HUES64 (cell line): Measurements from ENCODE around the gene PPP2R2B.

Experiments
- H3K27ac ChIP-seq: 2 replicates; pipeline ENCODE4 v1.7.0; 2013; ENCODE audit warnings: low read depth, low read length, inconsistent platforms
- H3K27me3 ChIP-seq: 2 replicates; pipeline ENCODE4 v1.6.1; 2013; ENCODE audit warnings: mild to moderate bottlenecking, low read length; ENCODE audit not compliant: insufficient read depth
- H3K36me3 ChIP-seq: 2 replicates; pipeline ENCODE4 v1.6.1; 2013; ENCODE audit warnings: mild to moderate bottlenecking, low read length; ENCODE audit not compliant: insufficient read depth
- H3K4me1 ChIP-seq: 2 replicates; pipeline ENCODE4 v1.6.1; 2013; ENCODE audit warnings: mild to moderate bottlenecking, low read length, moderate library complexity; ENCODE audit not compliant: insufficient read depth
- H3K4me3 ChIP-seq: 2 replicates; pipeline ENCODE4 v1.5.1; 2013; ENCODE audit warnings: mild to moderate bottlenecking, low read length, moderate library complexity
- H3K9ac ChIP-seq: 2 replicates; pipeline ENCODE4 v1.6.1; 2013; ENCODE audit warnings: mild to moderate bottlenecking, low read depth, low read length
- H3K9me3 ChIP-seq: 2 replicates; pipeline ENCODE4 v1.6.1; 2013; ENCODE audit warnings: low read depth, low read length; ENCODE audit not compliant: insufficient read depth
- WGBS: fragments of 150-250, 120-280 bp; methylation state at CpG from one replicate; pipeline ENCODE4 v1.1.7; 2013; ENCODE audit warnings: missing lambda C conversion rate; 5-methylcytosine and 5-hydroxymethylcytosine counted together

PPP2R2B gene

GRCh38 chr5:146644831-146645230 lies 233.7 kb downstream of the PPP2R2B start:
- no peaks in the 10 kb centered on the region for H3K27me3 ChIP-seq
- H3K27ac ChIP-seq: no peak overlapping the region
- no peaks in the 10 kb centered on the region for H3K9me3 ChIP-seq
- H3K9ac ChIP-seq: no peak overlapping the region
- 0 out of 2 replicates have a peak, but pooled peaks cover 3% of the 10 kb centered on the region for H3K4me1 ChIP-seq
- H3K4me3 ChIP-seq: no peak overlapping the region
- H3K36me3 ChIP-seq: no peaks in the 10 kb centered on the region
- 96% methylated on average over 3 of the region's 3 CpGs for WGBS

GRCh38 chr5:146643776-146644175 lies 234.8 kb downstream of the PPP2R2B start:
- 0 out of 2 replicates have a peak, but pooled peaks cover 3% of the 10 kb centered on the region for H3K4me1 ChIP-seq
- no peak overlapping the region for H3K27ac ChIP-seq
- WGBS: 70% methylated on average over 2 of the region's 2 CpGs
- H3K9ac ChIP-seq: no peak overlapping the region
- H3K36me3 ChIP-seq: no peaks in the 10 kb centered on the region
- H3K4me3 ChIP-seq: no peak overlapping the region
- H3K27me3 ChIP-seq: no peaks in the 10 kb centered on the region
- H3K9me3 ChIP-seq: no peaks in the 10 kb centered on the region

GRCh38 chr5:146642410-146642809 lies 236.1 kb downstream of the PPP2R2B start:
- no peak overlapping the region for H3K27ac ChIP-seq
- H3K9me3 ChIP-seq: no peaks in the 10 kb centered on the region
- 0 out of 2 replicates have a peak, but pooled peaks cover 3% of the 10 kb centered on the region for H3K4me1 ChIP-seq
- H3K36me3 ChIP-seq: no peaks in the 10 kb centered on the region
- WGBS: 92% methylated on average over 2 of the region's 3 CpGs
- no peak overlapping the region for H3K9ac ChIP-seq
- no peak overlapping the region for H3K4me3 ChIP-seq
- H3K27me3 ChIP-seq: no peaks in the 10 kb centered on the region

GRCh38 chr5:146641941-146642340 lies 236.6 kb downstream of the PPP2R2B start:
- 79% methylated on average over 3 of the region's 3 CpGs for WGBS
- Histone ChIP-seq H3K9ac (no peak overlapping the region), H3K4me1 (0 out of 2 replicates have a peak, but pooled peaks cover 3% of the 10 kb centered on the region), H3K27me3 (no peaks in the 10 kb centered on the region), H3K4me3 (no peak overlapping the region), H3K27ac (no peak overlapping the region), H3K9me3 (no peaks in the 10 kb centered on the region), H3K36me3 (no peaks in the 10 kb centered on the region)

- 84% methylated on average over 6 of the region's 7 CpGs for WGBS
- Histone ChIP-seq H3K9ac (no peak overlapping the region), H3K27ac (no peak overlapping the region), H3K27me3 (no peaks in the 10 kb centered on the region), H3K4me3 (no peak overlapping the region), H3K36me3 (no peaks in the 10 kb centered on the region), H3K9me3 (no peaks in the 10 kb centered on the region), H3K4me1 (0 out of 2 replicates have a peak, but pooled peaks cover 3% of the 10 kb centered on the region)
Observed at GRCh38 chr5:146640285-146640896, 238.2 kb downstream of the PPP2R2B start.

- H3K27me3 ChIP-seq: no peaks in the 10 kb centered on the region
- H3K36me3 ChIP-seq: no peaks in the 10 kb centered on the region
- WGBS: 91% methylated on average over 3 of the region's 3 CpGs
- H3K9ac ChIP-seq: no peak overlapping the region
- no peaks in the 10 kb centered on the region for H3K4me1 ChIP-seq
- H3K27ac ChIP-seq: no peak overlapping the region
- H3K4me3 ChIP-seq: no peak overlapping the region
- H3K9me3 ChIP-seq: no peaks in the 10 kb centered on the region
Observed at GRCh38 chr5:146635443-146635842, 243.1 kb downstream of the PPP2R2B start.

GRCh38 chr5:146633323-146633764 lies 245.2 kb downstream of the PPP2R2B start:
- H3K4me3 ChIP-seq: no peak overlapping the region
- H3K36me3 ChIP-seq: no peaks in the 10 kb centered on the region
- no peak overlapping the region for H3K9ac ChIP-seq
- H3K27ac ChIP-seq: no peak overlapping the region
- 90% methylated on average over 8 of the region's 8 CpGs for WGBS
- H3K4me1 ChIP-seq: no peaks in the 10 kb centered on the region
- H3K27me3 ChIP-seq: no peaks in the 10 kb centered on the region
- no peaks in the 10 kb centered on the region for H3K9me3 ChIP-seq

GRCh38 chr5:146632620-146633322 lies 245.8 kb downstream of the PPP2R2B start:
- H3K36me3 ChIP-seq: no peaks in the 10 kb centered on the region
- no peak overlapping the region for H3K4me3 ChIP-seq
- no peak overlapping the region for H3K9ac ChIP-seq
- no peaks in the 10 kb centered on the region for H3K9me3 ChIP-seq
- H3K4me1 ChIP-seq: no peaks in the 10 kb centered on the region
- 85% methylated on average over 8 of the region's 8 CpGs for WGBS
- no peaks in the 10 kb centered on the region for H3K27me3 ChIP-seq
- no peak overlapping the region for H3K27ac ChIP-seq

- 100% methylated on average over 2 of the region's 3 CpGs for WGBS
- no peaks in the 10 kb centered on the region for H3K27me3 ChIP-seq
- no peak overlapping the region for H3K4me3 ChIP-seq
- no peaks in the 10 kb centered on the region for H3K36me3 ChIP-seq
- no peaks in the 10 kb centered on the region; the same call in 1 of the 2 replicates for H3K9me3 ChIP-seq
- no peaks in the 10 kb centered on the region for H3K4me1 ChIP-seq
- H3K27ac ChIP-seq: no peak overlapping the region
- H3K9ac ChIP-seq: no peak overlapping the region
Observed at GRCh38 chr5:146630472-146630871, 248.1 kb downstream of the PPP2R2B start.

GRCh38 chr5:146628950-146629349 lies 249.6 kb downstream of the PPP2R2B start:
- no peaks in the 10 kb centered on the region for H3K27me3 ChIP-seq
- WGBS: 93% methylated on average over 5 of the region's 5 CpGs

GRCh38 chr5:146626936-146627335 lies 251.6 kb downstream of the PPP2R2B start:
- Histone ChIP-seq H3K27me3 (no peaks in the 10 kb centered on the region), H3K4me3 (no peak overlapping the region), H3K9ac (no peak overlapping the region), H3K9me3 (no peaks in the 10 kb centered on the region; the same call in 1 of the 2 replicates), H3K4me1 (no peaks in the 10 kb centered on the region; the same call in 1 of the 2 replicates), H3K36me3 (no peaks in the 10 kb centered on the region), H3K27ac (no peak overlapping the region)
- WGBS: 88% methylated on average over 1 of the region's 1 CpG

More at GRCh38 chr5:146628950-146629349, 249.6 kb downstream of the PPP2R2B start:
- Histone ChIP-seq H3K4me3 (no peak overlapping the region), H3K9ac (no peak overlapping the region), H3K4me1 (no peaks in the 10 kb centered on the region; the same call in 1 of the 2 replicates), H3K27ac (no peak overlapping the region), H3K36me3 (no peaks in the 10 kb centered on the region), H3K9me3 (no peaks in the 10 kb centered on the region; the same call in 1 of the 2 replicates)
